ENCODE data around the gene MYO1E.

Gene MYO1E

GRCh38 chr15:59244337-59244736 lies 128.3 kb downstream of the MYO1E start:
- Histone ChIP-seq H3K36me3 (replicated peaks) (peaks cover 13% of the 10 kb centered on the region), H3K4me3 (ENCODE audit: low read depth, low read length) (no peak overlapping the region), H3K27me3 (replicated peaks) (no peaks in the 10 kb centered on the region), H3K27ac (no peak overlapping the region)
- in situ Hi-C loops (cut with HindIII; ENCODE audit: low pct_ligation_motif_present, low sequenced_read_pairs): no loop called here
- DNase-seq: no peak
- no peak for TF ChIP-seq CTCF (IDR thresholded peaks at IDR 0.05; ENCODE audit: low read depth, low read length, missing control alignments)

GRCh38 chr15:59243622-59244021 lies 129.0 kb downstream of the MYO1E start:
- Histone ChIP-seq H3K27me3 (replicated peaks) (no peaks in the 10 kb centered on the region), H3K4me3 (ENCODE audit: low read depth, low read length) (no peak overlapping the region), H3K36me3 (replicated peaks) (peaks cover 13% of the 10 kb centered on the region), H3K27ac (no peak overlapping the region)
- TF ChIP-seq CTCF (IDR thresholded peaks at IDR 0.05; ENCODE audit: low read depth, low read length, missing control alignments): no peak
- DNase-seq: no peak
- in situ Hi-C loops (cut with HindIII; ENCODE audit: low pct_ligation_motif_present, low sequenced_read_pairs): no loop called here

- no peaks in the 10 kb centered on the region for H3K27me3 ChIP-seq (replicated peaks)
- H3K36me3 ChIP-seq (replicated peaks): peaks cover 13% of the 10 kb centered on the region
- in situ Hi-C loops (cut with HindIII; ENCODE audit: low pct_ligation_motif_present, low sequenced_read_pairs): no loop called here
- no peak overlapping the region for H3K27ac ChIP-seq
- H3K4me3 ChIP-seq (ENCODE audit: low read depth, low read length): no peak overlapping the region
- no peak for TF ChIP-seq CTCF (IDR thresholded peaks at IDR 0.05; ENCODE audit: low read depth, low read length, missing control alignments)
- no peak for DNase-seq
These were observed 130.0 kb downstream of the MYO1E start for GRCh38 chr15:59242649-59243048.

- Histone ChIP-seq H3K36me3 (replicated peaks) (peaks cover 5% of the 10 kb centered on the region), H3K27me3 (replicated peaks) (no peaks in the 10 kb centered on the region), H3K27ac (no peak overlapping the region), H3K4me3 (ENCODE audit: low read depth, low read length) (no peak overlapping the region)
- in situ Hi-C loops (cut with HindIII; ENCODE audit: low pct_ligation_motif_present, low sequenced_read_pairs): no loop called here
- TF ChIP-seq CTCF (IDR thresholded peaks at IDR 0.05; ENCODE audit: low read depth, low read length, missing control alignments): no peak
- DNase-seq: no peak
These were observed 132.6 kb downstream of the MYO1E start for GRCh38 chr15:59240036-59240435.

GRCh38 chr15:59237924-59238331 lies 134.7 kb downstream of the MYO1E start:
- in situ Hi-C loops (cut with HindIII; ENCODE audit: low pct_ligation_motif_present, low sequenced_read_pairs): no loop called here
- Histone ChIP-seq H3K4me3 (ENCODE audit: low read depth, low read length) (no peak overlapping the region), H3K27me3 (replicated peaks) (no peaks in the 10 kb centered on the region), H3K36me3 (replicated peaks) (peaks cover 3% of the 10 kb centered on the region), H3K27ac (no peak overlapping the region)
- TF ChIP-seq CTCF (IDR thresholded peaks at IDR 0.05; ENCODE audit: low read depth, low read length, missing control alignments): no peak
- peak; percentile 24 for DNase-seq

- in situ Hi-C loops (cut with HindIII; ENCODE audit: low pct_ligation_motif_present, low sequenced_read_pairs): no loop called here
- H3K4me3 ChIP-seq (ENCODE audit: low read depth, low read length): no peak overlapping the region
- H3K36me3 ChIP-seq (replicated peaks): peaks cover 1% of the 10 kb centered on the region
- no peak for DNase-seq
- no peaks in the 10 kb centered on the region for H3K27me3 ChIP-seq (replicated peaks)
- TF ChIP-seq CTCF (IDR thresholded peaks at IDR 0.05; ENCODE audit: low read depth, low read length, missing control alignments): no peak
- H3K27ac ChIP-seq: peak overlapping the region; percentile 0
These were observed 135.4 kb downstream of the MYO1E start for GRCh38 chr15:59237119-59237855.
